Breast epithelium (tissue), 3 donors: ENCODE data around the gene SYT5.

Source experiments
- CTCF ChIP-seq, 3 donors: fragments of 450-650 bp; IDR thresholded peaks; one replicate each; pipeline ENCODE4 v1.5.1; 2016 to 2017; ENCODE audit warnings: antibody characterized with exemption in 3 of 3, mild to moderate bottlenecking in 3 of 3, moderate library complexity in 3 of 3
- POLR2A ChIP-seq: fragments of 450-650 bp; IDR thresholded peaks from one replicate; pipeline ENCODE4 v1.6.1; 2016; ENCODE audit warnings: antibody characterized with exemption, mild to moderate bottlenecking, moderate library complexity
- POLR2AphosphoS5 ChIP-seq, 3 donors: sonication (generic); formaldehyde crosslinking; IDR thresholded peaks; one replicate each; pipeline ENCODE4 v1.6.1; 2017; ENCODE audit warnings: antibody characterized with exemption in 3 of 3

- TF ChIP-seq POLR2AphosphoS5 (IDR thresholded peaks at IDR 0.05) (no peak), CTCF (IDR thresholded peaks at IDR 0.05) (no peak), POLR2A (no peak)
Observed at GRCh38 chr19:55175117-55175867, 4.8 kb downstream of the SYT5 start.
